H1 (cell line): ENCODE results near the gene COL2A1.
A peak's percentile ranks its signal among the peaks of the same experiment; 100 is the strongest.

Experiments
- CTCF ChIP-seq, 3 experiments: IDR thresholded peaks; 1 replicate in 2 of 3; 2 replicates in 1 of 3; pipeline versions ENCODE4 v1.5.1 to v1.6.1; 2011; ENCODE audit warnings: low read length in 3 of 3, mild to moderate bottlenecking in 3 of 3, inconsistent platforms in 2 of 3, low read depth in 1 of 3, moderate library complexity in 1 of 3; ENCODE audit not compliant: insufficient read depth in 1 of 3; ENCODE audit errors: control extremely low read depth in 1 of 3
- KDM5A ChIP-seq: fragments of 200-600 bp; IDR thresholded peaks from 2 replicates; pipeline ENCODE4 v1.7.1; 2012; ENCODE audit warnings: mild to moderate bottlenecking, low read length, inconsistent platforms, mixed read lengths
- POLR2AphosphoS5 ChIP-seq: IDR thresholded peaks from 2 replicates; pipeline ENCODE4 v1.6.1; 2011; ENCODE audit warnings: low read depth, low read length
- POU5F1 ChIP-seq: IDR thresholded peaks from 2 replicates; pipeline ENCODE4 v1.6.1; 2011; ENCODE audit warnings: low read depth, mild to moderate bottlenecking, low read length, moderate library complexity
- RAD21 ChIP-seq, 2 experiments: IDR thresholded peaks in 1 of 2; conservative IDR thresholded peaks in 1 of 2; 2 replicates each; pipeline ENCODE4 v1.6.1; 2011; ENCODE audit warnings: low read depth in 2 of 2, low read length in 2 of 2, improper control_type of control experiment in 1 of 2, inconsistent platforms in 1 of 2, mild to moderate bottlenecking in 1 of 2, moderate library complexity in 1 of 2
- RFX5 ChIP-seq: IDR thresholded peaks from 2 replicates; pipeline ENCODE4 v1.6.1; 2011; ENCODE audit warnings: low read depth, low read length, improper control_type of control experiment, borderline replicate concordance
- SP1 ChIP-seq: IDR thresholded peaks from 2 replicates; pipeline ENCODE4 v1.6.1; 2011; ENCODE audit warnings: low read depth, low read length
- TEAD4 ChIP-seq: IDR thresholded peaks from 2 replicates; pipeline ENCODE4 v1.6.1; 2012; ENCODE audit warnings: low read depth, low read length, inconsistent platforms, mixed read lengths
- USF2 ChIP-seq: IDR thresholded peaks from 2 replicates; pipeline ENCODE4 v1.6.1; 2011; ENCODE audit warnings: low read length, improper control_type of control experiment
- YY1 ChIP-seq: IDR thresholded peaks from 2 replicates; pipeline ENCODE4 v1.6.1; 2011; ENCODE audit warnings: low read depth, mild to moderate bottlenecking, low read length

DNA sequence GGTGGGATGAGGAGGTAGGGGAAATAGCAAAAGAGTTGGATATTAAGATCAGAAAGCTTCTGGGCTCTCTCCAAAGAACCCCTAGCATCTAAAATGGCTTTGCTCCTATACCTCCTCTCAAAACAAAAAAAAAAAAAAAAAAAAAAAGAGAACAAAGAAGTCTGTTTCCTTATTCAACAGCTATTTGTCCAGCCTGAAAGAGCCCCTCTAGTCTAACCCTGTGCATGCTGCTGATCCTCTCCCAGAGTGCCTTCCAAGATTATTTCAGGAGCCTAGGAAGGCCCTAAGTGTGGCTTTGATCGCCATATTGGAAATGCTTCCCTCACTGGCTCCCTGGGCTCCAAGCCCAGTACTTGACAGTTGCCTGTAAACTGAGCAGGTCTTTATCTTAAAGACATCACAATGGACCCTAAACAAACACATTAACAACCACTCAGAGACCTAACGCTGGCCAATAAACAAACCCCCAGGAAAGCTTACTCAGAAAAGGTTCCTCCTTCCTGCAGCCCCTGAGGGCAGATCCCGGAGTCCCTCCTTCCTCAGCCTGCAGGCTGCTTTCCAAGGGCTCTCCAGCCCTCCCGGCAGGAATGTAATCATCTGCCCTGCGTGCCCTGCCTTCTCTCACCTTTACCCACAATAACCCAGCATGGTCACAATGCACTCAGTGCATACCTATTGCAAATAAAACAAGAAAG lies 17.4 kb upstream of the COL2A1 start:
- peak; percentile 87 for TF ChIP-seq YY1
- no peak for TF ChIP-seq CTCF (IDR thresholded peaks at IDR 0.05; ENCODE audit: control extremely low read depth in 1 of 3, insufficient read depth in 1 of 3, low read depth in 1 of 3, low read length in 3 of 3)
- no peak for TF ChIP-seq RFX5
- TF ChIP-seq RAD21 (IDR thresholded peaks at IDR 0.05 in 1 of 2, conservative IDR thresholded peaks at IDR 0.05 in 1 of 2; ENCODE audit: low read depth in 2 of 2, low read length in 2 of 2), result peak in 1 of 2 experiments; percentile 33; a peak in 2 of 4 replicates
- TF ChIP-seq TEAD4, result peak; percentile 93
- TF ChIP-seq POU5F1, result 0 out of 2 replicates have a peak, but pooled peaks have one; percentile 19
- TF ChIP-seq USF2, result no peak
- TF ChIP-seq KDM5A, result no peak
- peak; percentile 79; the same call in 1 of the 2 replicates for TF ChIP-seq SP1
- peak; percentile 81 for TF ChIP-seq POLR2AphosphoS5
